T-helper 9 cell (primary cell): ENCODE measurements around the gene ADGRE3.
A peak's percentile ranks its signal among the peaks of the same experiment; 100 is the strongest.
"Not testable (repeated sequence)": the region's sequence is repeated elsewhere in the genome, so short reads cannot be mapped to it uniquely, and the experiment has no call there.

Experiments used
- DNase-seq: peaks from one replicate; pipeline ENCODE4 v3.0.0-alpha.2; 2020

Gene ADGRE3

DNA sequence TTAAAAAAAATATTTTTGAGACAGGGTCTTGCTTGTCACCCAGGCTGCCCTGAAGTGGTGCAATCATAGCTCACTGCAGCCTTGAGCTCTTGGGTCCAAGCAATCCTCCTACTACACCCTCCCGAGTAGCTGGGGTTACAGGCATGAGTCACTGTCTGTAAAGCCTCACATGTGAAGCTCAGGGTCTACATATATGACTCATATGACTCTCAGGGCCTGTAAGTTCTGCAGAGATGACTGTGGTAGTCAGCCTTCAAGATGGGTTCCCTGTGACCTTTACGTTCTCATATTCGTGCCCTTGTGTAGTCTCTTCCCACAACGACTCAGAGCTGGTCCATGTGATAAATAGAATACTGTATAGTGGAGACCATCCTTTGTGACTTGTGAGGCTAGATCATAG is 85.2 kb downstream of the ADGRE3 start:
- not testable (repeated sequence) for DNase-seq

DNA sequence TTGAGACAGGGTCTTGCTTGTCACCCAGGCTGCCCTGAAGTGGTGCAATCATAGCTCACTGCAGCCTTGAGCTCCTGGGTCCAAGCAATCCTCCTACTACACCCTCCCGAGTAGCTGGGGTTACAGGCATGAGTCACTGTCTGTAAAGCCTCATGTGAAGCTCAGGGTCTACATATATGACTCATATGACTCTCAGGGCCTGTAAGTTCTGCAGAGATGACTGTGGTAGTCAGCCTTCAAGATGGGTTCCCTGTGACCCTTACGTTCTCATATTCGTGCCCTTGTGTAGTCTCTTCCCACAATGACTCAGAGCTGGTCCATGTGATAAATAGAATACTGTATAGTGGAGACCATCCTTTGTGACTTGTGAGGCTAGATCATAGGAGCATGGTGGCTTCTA is 89.5 kb downstream of the ADGRE3 start:
- not testable (repeated sequence) for DNase-seq

DNA sequence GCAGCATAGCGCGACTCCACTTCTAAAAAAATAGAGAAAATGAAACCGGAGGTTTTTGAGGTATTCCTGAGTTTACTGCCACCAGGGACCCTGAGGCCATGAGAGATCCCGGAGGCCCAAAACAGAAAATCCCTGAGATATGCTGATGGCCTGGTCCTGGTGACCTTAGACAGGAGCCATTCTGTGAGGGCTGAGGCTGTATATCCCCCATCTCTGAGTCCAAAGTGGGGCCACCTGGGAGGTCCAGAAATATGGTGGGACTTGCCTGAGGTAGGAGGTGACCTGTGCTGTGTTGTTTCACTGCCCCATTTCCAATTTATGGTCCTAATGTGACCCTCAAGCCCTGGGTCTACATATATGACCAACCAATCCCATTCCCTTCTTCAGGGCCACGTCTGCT is 90.3 kb downstream of the ADGRE3 start:
- not testable (repeated sequence) for DNase-seq

DNA sequence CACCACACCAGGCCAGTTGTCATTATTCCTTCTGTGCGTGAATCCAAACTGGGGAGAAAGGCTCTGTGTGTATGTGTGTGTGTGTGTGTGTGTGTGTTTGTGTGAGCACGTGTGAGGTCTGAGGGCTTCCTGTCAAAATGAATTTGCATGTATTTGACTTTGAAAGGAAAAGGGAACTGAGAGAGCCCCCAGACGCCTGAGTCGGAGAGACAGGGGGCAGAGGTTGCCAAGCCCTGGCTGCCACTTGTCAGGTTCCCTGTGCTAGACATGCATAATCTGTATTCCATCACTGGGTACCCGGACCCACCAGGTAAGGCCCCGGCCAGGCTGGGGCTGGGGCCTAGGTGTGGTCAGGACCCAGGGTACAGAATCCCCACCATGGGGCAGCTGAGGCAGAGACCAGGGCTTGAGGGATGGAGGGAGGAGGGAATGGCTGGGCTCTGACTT is 91.7 kb downstream of the ADGRE3 start, which contains the start of gene CLEC17A:
Gene CLEC17A (plus strand): TSS at position 191 of the 447 bp plus-strand sequence. CDS start 77 bp downstream, at position 268.
- DNase-seq = no peak

DNA sequence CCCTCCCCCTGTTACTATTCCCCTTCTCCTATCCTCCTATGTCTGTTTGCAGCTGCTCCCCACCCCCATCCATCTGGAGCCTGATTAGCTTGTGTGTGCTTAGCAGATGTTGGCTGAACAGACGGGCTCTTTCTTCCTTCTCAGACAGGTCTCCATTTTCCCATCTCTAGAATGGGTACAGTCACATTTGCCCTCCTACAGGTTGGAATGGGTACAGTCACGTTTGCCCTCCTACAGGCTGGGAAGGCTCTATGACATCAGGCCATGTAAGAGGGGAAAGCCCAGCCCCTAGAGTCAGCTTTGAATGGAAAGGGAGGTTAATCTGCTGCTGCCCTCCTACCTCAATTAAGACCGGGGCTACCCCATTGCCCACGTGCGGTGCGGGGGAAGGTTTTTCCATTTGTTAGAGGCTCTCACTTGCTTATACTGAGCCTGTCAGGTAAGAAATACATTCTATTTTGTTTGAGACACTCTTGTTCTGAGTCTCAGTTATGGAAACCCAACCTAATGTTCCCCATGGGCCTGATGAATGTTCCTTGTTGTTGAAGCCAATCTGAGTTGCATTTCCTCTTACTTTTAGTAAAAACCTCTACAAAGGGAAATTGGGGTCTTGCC is 93.9 kb downstream of the ADGRE3 start:
- no peak for DNase-seq

DNA sequence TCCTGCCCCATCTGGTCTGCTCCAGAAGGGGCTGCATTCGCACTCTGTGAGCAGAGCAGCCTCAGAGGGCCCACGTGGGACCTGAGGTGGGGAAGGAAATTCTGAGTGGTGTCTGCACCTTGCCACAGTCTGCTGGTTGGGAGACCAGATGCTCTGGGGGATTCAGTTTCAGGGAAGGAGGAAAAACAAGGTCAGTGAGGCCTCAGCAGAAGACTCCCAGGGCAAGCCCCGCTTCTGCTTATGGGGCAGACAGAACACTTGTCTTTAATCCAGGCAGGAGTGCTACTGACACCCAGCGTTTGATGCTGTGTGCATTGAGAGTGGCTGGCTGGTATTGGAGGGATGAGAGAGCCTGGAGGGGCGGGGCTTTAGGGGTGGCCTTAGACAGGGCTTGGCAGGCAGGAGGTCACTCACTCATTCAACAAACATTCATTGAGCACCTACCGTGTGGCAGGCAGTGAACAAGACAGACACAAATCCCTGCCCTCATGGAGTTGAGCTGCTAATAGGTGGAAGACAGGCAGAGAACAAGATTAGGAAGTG is 96.7 kb downstream of the ADGRE3 start:
- DNase-seq = no peak

DNA sequence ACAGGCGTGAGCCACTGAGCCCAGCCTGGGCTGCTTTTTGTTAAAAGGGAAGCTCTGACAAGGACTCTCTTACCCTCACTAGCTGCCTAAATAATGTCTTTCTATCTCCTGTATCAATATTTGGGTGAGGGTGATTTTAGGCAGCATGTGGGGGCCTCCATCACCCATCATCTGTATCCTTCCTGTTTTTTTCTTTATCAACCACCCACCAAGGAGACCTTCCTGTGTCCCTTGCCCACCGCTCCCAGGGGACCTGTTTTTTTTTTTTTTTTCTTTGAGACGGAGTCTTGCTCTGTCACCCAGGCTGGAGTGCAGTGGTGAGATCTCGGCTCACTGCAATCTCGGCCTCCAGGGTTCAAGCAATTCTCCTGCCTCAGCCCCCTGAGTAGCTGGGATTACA is 97.4 kb downstream of the ADGRE3 start:
- no peak for DNase-seq

DNA sequence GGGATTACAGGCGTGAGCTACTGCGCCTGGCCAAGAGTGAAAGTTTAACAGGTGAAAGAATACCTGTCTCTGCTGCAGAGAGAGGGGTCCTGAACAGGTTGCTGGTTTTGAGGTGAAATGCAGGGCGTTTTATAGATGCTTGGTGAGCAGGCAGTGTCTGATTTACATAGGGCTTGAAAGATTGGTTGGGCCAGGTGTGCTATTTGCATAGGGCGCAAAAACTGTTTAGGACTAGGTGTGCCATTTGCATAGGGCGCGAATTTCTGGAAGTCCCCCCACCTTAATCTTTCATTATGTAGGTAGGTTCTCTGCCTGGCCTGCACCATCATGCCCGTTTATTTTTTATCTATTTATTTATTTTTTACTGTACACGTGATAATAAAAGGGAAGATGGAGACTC is 98.3 kb downstream of the ADGRE3 start:
- no peak for DNase-seq

DNA sequence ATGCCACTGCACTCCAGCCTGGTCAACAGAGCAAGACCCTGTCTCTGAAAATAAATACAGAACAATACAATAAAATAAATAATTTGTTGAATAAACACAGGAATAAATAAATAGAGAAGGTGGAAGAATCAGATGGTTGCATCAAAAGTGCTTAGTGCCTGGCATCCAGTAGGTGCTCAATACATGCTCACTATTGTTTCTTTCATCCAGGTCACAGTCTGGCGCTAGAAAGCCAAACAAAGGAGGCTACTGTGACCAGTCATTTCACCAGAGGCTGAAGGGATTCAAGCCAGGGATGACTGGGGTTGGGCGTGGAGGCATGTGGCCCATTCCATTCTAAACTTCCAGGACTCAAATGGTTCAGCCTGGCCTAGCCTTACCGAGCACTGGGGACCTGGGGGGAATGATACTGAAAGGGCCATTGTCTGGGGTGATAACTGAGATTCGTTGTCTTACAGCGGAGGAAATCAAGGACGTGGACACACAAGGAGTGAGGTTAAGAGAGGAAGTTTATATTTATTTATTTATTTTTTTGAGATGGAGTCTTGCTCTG is 99.1 kb downstream of the ADGRE3 start:
- no peak for DNase-seq

DNA sequence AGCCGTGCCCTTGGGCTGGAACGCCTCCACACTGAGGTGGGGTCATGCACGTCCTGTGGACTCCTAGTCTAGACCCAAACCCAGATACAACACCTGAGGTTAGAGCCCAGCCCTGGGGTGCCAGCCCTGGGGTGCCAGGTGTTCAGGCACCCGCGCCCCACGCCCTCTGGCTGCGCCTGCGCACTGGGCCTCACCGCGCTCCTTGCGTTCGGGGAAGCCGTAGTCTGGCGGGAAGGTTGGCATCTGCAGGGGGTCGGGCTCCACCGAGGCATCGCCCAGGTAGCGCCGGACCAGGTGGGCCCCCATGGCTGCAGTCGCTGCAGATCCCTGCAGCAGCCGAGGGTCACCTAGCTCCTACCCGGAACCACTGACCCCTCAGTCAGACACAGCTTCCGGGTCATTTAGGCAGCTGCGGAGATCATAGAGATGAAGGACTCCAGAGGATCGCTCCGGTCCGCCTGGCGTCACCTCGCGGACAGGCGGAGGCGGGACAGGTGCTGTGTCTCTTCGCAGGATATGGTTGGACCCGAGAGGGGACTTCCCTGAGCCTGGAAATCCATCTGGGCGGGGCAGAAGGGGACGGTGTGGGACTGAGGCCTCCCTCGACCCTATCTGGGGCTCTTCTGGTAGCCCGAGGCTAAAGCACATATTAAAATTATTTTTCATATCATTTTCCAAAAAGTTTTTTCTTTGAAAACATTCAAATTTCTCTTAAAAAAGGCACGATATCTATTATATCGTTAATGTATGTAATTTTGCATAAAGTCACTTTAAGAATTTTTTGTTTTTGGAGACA is 102.8 kb downstream of the ADGRE3 start, which contains the start of gene NDUFB7:
Gene NDUFB7 (minus strand): TSS at position 372 of the 796 bp plus-strand sequence. CDS start 66 bp downstream, at position 306.
- DNase-seq = peak; percentile 82

DNA sequence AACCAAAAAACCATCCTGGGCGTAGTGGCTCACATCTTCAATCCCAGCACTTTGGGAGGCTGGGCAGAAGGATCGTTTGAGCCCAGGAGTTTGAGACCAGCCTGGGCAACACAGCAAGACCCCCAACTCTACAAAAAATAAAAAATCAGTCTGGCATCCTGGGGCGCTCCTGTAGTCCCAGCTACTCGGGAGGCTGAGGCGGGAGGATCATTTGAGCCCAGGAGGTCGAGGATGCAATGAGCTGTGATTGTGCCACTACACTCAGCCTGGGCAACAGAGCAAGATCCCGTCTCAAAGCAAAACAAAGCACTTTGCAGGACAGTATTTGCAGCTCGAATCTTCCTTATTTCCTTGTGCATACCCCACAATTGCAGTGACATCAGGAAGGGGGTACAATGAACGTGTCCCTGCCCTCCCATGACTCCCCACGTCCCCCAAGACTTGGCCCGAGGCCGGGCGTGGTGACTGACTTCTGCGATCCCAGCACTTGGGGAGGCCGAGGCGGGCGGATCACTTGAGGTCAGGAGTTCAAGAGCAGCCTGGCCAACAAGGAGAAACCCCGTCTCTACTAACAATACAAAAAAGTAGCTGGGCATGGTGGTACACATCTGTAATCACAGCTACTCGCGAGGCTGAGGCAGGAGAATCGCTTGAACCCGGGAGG is 103.6 kb downstream of the ADGRE3 start:
- DNase-seq = no peak
